IMR-90 (cell line): ENCODE results near the gene PDGFD.

Experiments used
- CEBPB ChIP-seq: IDR thresholded peaks from 2 replicates; pipeline ENCODE4 v1.6.1; 2012; ENCODE audit warnings: low read depth, low read length, improper control_type of control experiment
- NFE2L2 ChIP-seq: fragments of 150-350 bp; IDR thresholded peaks from 2 replicates; pipeline ENCODE4 v1.6.1; 2016; ENCODE audit warnings: low read depth, mild to moderate bottlenecking, low read length
- POLR2A ChIP-seq: IDR thresholded peaks from 2 replicates; pipeline ENCODE4 v1.6.1; 2012; ENCODE audit warnings: mild to moderate bottlenecking, low read depth, low read length
- RAD21 ChIP-seq: IDR thresholded peaks from 2 replicates; pipeline ENCODE4 v1.6.1; 2012; ENCODE audit warnings: low read length, improper control_type of control experiment
- TF ChIP-seq, protein P1 (sequence below): conservative IDR thresholded peaks from 2 replicates; pipeline ENCODE4 v1.5.1; 2012; ENCODE audit warnings: mild to moderate bottlenecking, low read depth, low read length, improper control_type of control experiment

DNA sequence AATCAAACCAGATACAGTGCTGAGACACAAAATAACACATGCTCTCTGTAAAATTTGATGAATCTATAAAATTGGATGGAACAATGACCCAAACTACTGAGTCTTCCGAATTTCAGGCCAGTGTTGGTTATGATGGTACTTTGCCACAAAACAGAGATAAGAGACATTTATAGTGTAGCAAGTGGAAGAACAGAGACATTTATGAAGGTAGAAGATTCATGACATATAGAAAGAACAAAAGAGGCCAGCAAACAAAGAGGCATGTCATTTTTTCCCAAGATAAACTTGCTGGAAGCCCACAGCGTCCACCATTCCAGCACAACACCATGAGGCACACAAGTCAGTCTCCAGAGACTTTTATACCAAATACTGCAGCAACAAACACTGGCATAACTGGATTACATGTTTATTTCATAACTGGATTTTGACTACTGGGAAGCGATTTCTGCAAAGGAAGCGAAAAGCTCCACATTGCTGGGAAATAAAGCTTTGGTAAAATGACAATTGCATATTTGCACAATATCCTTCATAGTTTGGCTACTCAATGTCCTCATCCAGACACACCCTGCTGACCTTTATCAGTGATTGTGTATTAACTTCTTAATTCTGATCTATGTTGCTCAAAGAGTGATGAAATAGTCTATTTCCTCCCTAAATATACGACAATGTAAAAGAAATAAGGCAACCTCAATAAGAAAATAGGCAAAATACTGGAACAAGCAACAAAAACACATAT is 110.0 kb downstream of the PDGFD start:
- TF ChIP-seq RAD21 (no peak), CEBPB (no peak), POLR2A (no peak), NFE2L2 (no peak)
- TF ChIP-seq, protein P1, sequence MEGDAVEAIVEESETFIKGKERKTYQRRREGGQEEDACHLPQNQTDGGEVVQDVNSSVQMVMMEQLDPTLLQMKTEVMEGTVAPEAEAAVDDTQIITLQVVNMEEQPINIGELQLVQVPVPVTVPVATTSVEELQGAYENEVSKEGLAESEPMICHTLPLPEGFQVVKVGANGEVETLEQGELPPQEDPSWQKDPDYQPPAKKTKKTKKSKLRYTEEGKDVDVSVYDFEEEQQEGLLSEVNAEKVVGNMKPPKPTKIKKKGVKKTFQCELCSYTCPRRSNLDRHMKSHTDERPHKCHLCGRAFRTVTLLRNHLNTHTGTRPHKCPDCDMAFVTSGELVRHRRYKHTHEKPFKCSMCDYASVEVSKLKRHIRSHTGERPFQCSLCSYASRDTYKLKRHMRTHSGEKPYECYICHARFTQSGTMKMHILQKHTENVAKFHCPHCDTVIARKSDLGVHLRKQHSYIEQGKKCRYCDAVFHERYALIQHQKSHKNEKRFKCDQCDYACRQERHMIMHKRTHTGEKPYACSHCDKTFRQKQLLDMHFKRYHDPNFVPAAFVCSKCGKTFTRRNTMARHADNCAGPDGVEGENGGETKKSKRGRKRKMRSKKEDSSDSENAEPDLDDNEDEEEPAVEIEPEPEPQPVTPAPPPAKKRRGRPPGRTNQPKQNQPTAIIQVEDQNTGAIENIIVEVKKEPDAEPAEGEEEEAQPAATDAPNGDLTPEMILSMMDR: no peak
